ENCODE results near the gene NLRP4.
A peak's percentile ranks its signal among the peaks of the same experiment; 100 is the strongest.

GRCh38 chr19:55809381-55810058 is 26.8 kb upstream of the NLRP4 start:
- TF ChIP-seq, protein P1, sequence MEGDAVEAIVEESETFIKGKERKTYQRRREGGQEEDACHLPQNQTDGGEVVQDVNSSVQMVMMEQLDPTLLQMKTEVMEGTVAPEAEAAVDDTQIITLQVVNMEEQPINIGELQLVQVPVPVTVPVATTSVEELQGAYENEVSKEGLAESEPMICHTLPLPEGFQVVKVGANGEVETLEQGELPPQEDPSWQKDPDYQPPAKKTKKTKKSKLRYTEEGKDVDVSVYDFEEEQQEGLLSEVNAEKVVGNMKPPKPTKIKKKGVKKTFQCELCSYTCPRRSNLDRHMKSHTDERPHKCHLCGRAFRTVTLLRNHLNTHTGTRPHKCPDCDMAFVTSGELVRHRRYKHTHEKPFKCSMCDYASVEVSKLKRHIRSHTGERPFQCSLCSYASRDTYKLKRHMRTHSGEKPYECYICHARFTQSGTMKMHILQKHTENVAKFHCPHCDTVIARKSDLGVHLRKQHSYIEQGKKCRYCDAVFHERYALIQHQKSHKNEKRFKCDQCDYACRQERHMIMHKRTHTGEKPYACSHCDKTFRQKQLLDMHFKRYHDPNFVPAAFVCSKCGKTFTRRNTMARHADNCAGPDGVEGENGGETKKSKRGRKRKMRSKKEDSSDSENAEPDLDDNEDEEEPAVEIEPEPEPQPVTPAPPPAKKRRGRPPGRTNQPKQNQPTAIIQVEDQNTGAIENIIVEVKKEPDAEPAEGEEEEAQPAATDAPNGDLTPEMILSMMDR (IDR thresholded peaks at IDR 0.05; ENCODE audit: poor library complexity): peak; percentile 8
- no peak for TF ChIP-seq EZH2 (IDR thresholded peaks at IDR 0.05; ENCODE audit: borderline replicate concordance)
- no peak for TF ChIP-seq EZH2phosphoT487 (IDR thresholded peaks at IDR 0.05; ENCODE audit: low read depth, severe bottlenecking, unreplicated experiment)
